GM12874 (cell line): ENCODE measurements around the gene RTN4IP1.

ENCODE experiments used
- TF ChIP-seq, protein P1 (sequence below): IDR thresholded peaks from 2 replicates; pipeline ENCODE4 v1.5.1; 2011; ENCODE audit warnings: low read depth, mild to moderate bottlenecking, control low read depth, low read length, moderate library complexity; ENCODE audit not compliant: insufficient read depth

The RTN4IP1 gene

GRCh38 chr6:106540432-106540831 lies 88.9 kb downstream of the RTN4IP1 start:
- TF ChIP-seq, protein P1, sequence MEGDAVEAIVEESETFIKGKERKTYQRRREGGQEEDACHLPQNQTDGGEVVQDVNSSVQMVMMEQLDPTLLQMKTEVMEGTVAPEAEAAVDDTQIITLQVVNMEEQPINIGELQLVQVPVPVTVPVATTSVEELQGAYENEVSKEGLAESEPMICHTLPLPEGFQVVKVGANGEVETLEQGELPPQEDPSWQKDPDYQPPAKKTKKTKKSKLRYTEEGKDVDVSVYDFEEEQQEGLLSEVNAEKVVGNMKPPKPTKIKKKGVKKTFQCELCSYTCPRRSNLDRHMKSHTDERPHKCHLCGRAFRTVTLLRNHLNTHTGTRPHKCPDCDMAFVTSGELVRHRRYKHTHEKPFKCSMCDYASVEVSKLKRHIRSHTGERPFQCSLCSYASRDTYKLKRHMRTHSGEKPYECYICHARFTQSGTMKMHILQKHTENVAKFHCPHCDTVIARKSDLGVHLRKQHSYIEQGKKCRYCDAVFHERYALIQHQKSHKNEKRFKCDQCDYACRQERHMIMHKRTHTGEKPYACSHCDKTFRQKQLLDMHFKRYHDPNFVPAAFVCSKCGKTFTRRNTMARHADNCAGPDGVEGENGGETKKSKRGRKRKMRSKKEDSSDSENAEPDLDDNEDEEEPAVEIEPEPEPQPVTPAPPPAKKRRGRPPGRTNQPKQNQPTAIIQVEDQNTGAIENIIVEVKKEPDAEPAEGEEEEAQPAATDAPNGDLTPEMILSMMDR = no peak

DNA sequence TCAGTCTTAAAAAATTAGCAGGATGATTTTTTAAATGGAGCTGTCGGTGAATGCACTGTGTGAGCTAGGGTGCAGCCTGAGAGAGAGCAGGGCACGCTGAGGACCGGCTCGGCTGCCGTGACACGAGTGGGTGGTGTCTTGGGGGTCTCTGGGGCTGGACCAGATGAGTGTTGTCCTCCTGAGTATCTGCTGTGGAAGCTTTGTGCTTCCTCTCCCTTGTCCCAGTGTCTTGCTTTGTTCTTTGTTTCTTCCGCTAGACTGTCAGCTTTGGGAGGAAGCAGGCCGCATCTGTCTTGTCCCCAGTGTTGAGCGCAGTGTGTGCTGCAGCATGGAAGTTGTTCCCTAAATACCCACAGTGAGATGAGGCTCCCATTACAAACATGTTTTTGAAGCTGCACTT lies 89.4 kb downstream of the RTN4IP1 start:
- TF ChIP-seq, protein P1 = no peak

- TF ChIP-seq, protein P1 = no peak
Observed at GRCh38 chr6:106538145-106538544, 91.2 kb downstream of the RTN4IP1 start.

- TF ChIP-seq, protein P1 = no peak
Observed at GRCh38 chr6:106537662-106538061, 91.6 kb downstream of the RTN4IP1 start.

GRCh38 chr6:106536851-106537250 lies 92.4 kb downstream of the RTN4IP1 start:
- TF ChIP-seq, protein P1 = no peak

GRCh38 chr6:106536357-106536756 lies 92.9 kb downstream of the RTN4IP1 start:
- TF ChIP-seq, protein P1 = no peak

DNA sequence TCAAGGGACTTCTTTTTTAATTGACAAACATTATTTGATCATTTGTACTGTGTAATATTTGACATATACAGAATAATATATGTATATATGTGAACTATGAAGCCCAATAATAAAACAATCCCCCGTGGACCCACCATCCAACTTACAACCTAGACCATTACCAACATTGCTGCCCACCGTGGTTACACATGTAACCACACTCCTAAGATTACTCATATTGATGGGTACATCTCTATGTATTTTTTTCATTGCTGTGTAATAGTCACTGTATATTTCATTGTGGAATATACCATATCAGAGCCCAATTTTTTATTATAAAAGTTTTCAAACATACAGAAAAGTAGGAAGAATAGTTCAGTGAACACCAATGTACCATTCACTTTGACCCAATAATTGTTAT lies 94.3 kb downstream of the RTN4IP1 start:
- TF ChIP-seq, protein P1 = no peak

GRCh38 chr6:106534564-106534982 lies 94.7 kb downstream of the RTN4IP1 start:
- TF ChIP-seq, protein P1 = no peak
